ENCODE measurements around the gene IGF2BP3.

Gene IGF2BP3

GRCh38 chr7:23474094-23474828 is 4.0 kb upstream of the IGF2BP3 start (continued):
- TF ChIP-seq PRDM2 (tag by site-specific recombination; IDR thresholded peaks at IDR 0.05; ENCODE audit: borderline replicate concordance) (no peak), ZNF426 (tag by site-specific recombination; IDR thresholded peaks at IDR 0.05) (no peak), ZNF341 (tag by site-specific recombination; IDR thresholded peaks at IDR 0.05; ENCODE audit: low read depth) (peak; percentile 35; the same call in 1 of the 2 replicates), ZBTB21 (tag by site-specific recombination; IDR thresholded peaks at IDR 0.05) (no peak), ZNF518A (tag by site-specific recombination; conservative IDR thresholded peaks at IDR 0.05; ENCODE audit: low read depth) (no peak), ZNF18 (tag by site-specific recombination; IDR thresholded peaks at IDR 0.05) (no peak), ZBTB48 (tag by site-specific recombination; IDR thresholded peaks at IDR 0.05) (peak; percentile 88), ZNF391 (tag by site-specific recombination; IDR thresholded peaks at IDR 0.05; ENCODE audit: borderline replicate concordance, low read depth) (peak; percentile 34; the same call in 1 of the 2 replicates), ZNF114 (tag by site-specific recombination; IDR thresholded peaks at IDR 0.05) (no peak), ZNF324 (tag by site-specific recombination; IDR thresholded peaks at IDR 0.05) (no peak; the same call in 1 of the 2 replicates), ZNF645 (tag by site-specific recombination; IDR thresholded peaks at IDR 0.05) (no peak), KLF9 (tag by site-specific recombination; IDR thresholded peaks at IDR 0.05; ENCODE audit: low read depth) (peak; percentile 81), BCL11B (tag by site-specific recombination; IDR thresholded peaks at IDR 0.05; ENCODE audit: low read depth) (peak; percentile 68; the same call in 1 of the 2 replicates), ZBTB1 (tag by site-specific recombination; IDR thresholded peaks at IDR 0.05) (peak; percentile 75; the same call in 1 of the 2 replicates), ZNF791 (tag by site-specific recombination; IDR thresholded peaks at IDR 0.05) (no peak), ZXDB (tag by site-specific recombination; IDR thresholded peaks at IDR 0.05) (peak; percentile 99), ZNF776 (tag by site-specific recombination; IDR thresholded peaks at IDR 0.05; ENCODE audit: borderline replicate concordance) (no peak), ZNF138 (tag by site-specific recombination; IDR thresholded peaks at IDR 0.05; ENCODE audit: borderline replicate concordance) (no peak), ZNF488 (tag by site-specific recombination; IDR thresholded peaks at IDR 0.05) (no peak), ZIC2 (tag by site-specific recombination; IDR thresholded peaks at IDR 0.05) (peak; percentile 37; the same call in 1 of the 2 replicates), ZNF169 (tag by site-specific recombination; IDR thresholded peaks at IDR 0.05) (no peak), SP2 (tag by site-specific recombination; IDR thresholded peaks at IDR 0.05) (peak; percentile 80), ZNF350 (tag by site-specific recombination; IDR thresholded peaks at IDR 0.05) (no peak)

All from HEK293 (cell line).